Kasumi-1 (cell line): Measurements from ENCODE around the gene CFAP68.
"Not testable (repeated sequence)": the region's sequence is repeated elsewhere in the genome, so short reads cannot be mapped to it uniquely, and the experiment has no call there.

ENCODE experiments used
- DNase-seq, 2 experiments: peaks; one replicate each; lab custom pipeline; 2025; lab: John Stamatoyannopoulos, UW

The CFAP68 gene

DNA sequence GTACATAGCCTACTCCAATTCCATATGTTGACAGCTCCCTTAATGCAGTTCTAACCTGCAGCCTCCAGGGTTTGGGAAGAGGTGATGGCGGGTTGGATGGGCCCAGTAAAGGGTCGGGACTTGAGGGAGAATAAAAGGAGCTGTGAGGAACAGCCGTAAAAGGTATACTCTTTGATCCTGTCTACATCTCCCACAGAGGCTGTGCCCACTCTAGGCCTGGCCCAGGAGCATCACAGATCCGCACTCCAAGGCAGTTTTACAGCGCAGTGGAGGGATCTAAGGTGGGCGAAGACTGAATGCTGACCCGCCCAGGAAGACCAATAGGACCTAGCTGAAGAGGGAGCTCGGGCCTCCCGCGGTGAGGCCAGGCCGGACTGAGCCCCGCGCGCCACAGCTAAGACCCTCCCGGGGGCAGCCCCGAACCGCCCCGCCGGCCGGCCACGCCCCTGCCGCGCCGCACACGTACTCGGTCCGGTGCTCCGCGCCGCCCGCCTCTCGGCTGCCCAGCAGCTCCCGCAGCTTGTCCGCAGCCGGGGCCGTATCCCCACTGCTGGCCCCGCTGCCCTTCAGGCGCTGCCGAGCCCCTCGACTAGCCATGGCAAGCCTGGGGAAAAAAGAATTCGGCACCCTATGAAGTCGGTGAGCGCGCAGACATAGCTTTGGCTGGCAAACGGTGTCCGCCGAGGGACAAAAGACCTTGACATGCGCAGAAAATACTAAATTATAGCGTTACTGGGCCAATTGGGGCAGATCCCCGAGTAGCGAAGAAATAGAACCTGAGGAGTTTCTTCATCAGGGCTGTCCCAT lies 8.3 kb upstream of the CFAP68 start, which contains the start of gene ALG9:
ALG9 (minus strand) TSS at position 696 of the 807 bp plus-strand sequence; CDS start at position 597, 99 bp downstream.
- peak; percentile 69 to 81 for DNase-seq

DNA sequence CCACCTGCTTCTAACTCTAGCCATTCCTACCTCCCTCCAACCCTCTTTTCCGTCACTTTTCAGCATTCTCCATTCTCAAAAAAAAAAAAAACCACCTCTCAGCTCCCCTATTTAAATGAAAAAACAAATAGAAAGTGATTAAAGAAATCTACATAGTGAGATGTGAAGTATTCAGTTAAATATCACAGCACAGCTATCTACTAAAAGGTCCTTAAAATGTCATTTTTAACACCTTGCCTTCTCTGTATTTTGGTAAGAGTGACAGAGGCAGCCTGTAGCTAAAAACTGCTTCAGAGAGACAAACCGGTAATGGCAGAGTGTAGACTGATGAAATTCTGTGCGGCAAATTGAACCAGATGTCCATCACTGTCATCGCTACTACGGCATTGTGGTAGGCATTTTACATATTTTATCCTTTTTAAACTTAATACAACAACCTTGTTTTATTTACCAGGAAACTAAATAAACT lies 7.6 kb upstream of the CFAP68 start:
- no peak for DNase-seq

DNA sequence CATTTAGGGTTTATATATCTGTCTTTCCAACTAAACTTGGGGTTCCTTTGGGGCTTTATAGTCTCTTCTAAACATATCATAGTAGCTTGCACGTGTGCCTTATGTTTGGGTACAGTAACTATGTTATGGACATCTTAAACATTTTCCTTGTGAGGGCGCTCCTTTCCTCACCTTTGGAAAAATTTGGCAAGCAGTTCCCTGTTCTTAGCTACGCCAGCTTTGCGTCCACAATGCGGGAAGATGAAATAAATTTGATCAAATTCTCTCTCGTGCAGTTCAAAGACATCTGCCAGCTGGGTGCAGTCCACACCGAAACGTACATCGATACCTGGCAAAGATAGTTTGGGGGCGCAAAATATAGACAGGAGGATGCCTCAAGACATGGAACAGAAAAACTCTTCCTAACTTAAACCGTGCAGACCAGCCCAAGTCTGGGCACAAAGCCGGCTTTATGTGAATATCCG lies 924 bp upstream of the CFAP68 start:
- peak in 1 of 2 experiments; percentile 41 for DNase-seq

DNA sequence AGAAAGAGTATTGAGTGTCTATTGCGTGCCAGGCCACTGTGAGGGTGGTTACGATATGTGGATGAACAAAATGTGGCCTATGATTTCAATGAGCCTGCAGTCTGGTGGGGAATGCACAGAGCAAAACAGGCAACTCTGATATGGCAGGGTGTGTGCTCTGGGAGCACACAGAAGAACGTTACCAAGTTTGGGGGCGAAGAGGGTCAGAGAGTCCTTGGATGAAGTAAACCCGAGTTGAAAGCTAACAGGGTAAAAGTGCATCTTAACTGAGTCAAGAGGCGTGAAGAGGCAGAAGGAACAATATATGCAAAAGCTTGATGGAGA lies 258 bp downstream of the CFAP68 start:
- no peak for DNase-seq

DNA sequence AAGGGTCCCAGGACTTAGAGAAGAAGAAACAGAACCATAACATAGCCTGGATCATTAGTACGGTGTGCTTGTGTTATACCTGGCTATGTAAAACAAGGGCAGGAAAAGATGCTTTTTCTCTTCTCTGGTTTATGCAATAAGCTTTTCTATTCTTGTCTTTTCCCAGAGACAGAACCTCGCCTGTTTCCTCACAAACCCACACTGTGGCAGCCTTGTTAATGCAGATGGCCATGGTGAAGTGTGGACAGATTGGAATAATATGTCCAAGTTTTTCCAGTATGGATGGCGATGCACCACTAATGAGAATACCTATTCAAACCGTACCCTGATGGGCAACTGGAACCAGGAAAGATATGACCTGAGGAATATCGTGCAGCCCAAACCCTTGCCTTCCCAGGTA lies 2.9 kb downstream of the CFAP68 start:
- DNase-seq, result no peak

DNA sequence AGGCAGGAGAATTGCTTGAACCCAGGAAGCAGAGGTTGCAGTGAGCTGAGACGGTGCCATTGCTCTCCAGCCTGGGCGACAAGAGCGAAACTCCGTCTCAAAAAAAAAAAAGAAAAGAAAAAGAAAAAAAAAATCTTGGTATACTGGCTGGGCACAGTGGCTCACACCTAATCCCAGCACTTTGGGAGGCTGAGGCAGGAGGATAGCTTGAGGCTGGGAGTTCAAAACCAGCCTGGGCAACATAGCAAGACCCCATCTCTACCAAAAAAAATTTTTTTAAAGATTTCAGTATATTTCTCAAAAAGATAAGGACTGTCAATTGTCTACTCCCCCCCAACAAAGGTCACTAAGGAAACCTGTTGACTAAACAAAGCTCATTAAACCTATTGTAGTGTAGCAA lies 5.7 kb downstream of the CFAP68 start:
- DNase-seq, result not testable (repeated sequence)

DNA sequence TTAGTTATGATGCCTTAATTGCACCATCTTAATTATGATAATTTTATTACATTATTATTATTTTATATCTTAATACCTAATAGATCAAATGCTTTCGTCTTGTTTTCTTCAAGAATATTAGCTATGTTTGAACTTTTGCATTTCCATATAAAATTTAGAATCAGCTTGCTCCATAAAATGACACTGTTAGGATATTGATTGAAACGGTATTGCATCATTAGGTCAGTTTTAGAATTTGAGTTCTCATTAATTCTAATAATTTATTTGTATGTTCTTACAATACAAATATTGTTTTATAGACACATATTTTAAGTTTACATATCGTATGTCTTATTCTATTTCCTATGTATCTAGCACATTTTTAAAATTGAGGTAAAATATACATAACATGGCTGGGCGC lies 6.7 kb downstream of the CFAP68 start:
- no peak for DNase-seq

DNA sequence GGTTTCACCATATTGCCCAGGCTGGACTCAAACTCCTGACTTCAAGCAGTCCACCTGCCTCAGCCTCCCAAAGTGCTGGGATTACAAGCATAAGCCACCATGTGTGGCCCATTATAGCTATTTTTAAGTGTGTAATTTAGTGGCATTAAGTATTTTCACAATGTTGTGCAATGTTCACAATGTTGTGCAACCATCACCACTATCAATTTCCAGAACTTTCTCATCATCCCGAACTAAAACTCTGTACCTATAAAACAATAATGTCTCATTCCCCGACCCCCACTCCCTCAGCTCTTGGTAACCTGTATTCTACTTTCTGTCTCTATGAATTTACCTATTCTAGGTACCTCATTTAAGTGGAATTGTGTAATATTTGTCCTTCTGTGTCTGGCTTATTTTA lies 7.5 kb downstream of the CFAP68 start:
- no peak for DNase-seq

DNA sequence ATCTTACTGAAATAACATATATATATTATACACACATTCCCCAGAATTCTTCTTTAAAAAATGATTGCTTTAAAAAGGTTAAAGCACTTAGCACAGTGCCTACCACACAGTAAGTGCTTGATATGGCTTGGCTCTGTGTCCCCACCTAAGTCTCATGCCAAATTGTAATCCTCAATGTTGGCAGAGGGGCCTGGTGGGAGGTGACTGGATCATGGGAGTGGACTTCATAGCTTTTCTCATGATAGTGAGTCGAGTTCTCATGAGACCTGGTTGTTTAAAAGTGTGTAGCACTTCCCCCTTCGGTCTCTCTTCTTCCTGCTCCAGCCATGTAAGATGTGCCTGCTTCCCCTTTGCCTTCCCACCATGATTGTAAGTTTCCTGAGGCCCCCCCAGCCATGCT lies 26.1 kb downstream of the CFAP68 start:
- no peak for DNase-seq

DNA sequence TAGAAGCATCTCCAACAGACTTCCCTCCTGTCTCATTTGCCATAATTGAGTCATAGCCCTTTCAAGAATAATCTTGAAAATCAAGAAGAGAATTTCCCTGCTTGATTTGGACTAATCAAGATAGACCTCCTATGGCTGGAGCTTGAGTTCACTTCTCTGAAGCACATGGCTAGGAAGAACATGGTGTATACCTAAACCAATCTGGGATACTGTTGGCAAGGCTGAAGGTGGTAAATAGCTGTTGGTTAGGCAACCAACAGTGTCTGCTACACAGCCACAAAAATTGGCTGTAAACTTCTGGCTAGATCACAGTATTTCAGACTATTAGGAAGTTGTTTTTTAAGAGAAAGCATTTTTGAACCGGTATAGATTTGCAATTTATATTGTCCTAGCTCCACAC lies 27.3 kb downstream of the CFAP68 start:
- no peak for DNase-seq

DNA sequence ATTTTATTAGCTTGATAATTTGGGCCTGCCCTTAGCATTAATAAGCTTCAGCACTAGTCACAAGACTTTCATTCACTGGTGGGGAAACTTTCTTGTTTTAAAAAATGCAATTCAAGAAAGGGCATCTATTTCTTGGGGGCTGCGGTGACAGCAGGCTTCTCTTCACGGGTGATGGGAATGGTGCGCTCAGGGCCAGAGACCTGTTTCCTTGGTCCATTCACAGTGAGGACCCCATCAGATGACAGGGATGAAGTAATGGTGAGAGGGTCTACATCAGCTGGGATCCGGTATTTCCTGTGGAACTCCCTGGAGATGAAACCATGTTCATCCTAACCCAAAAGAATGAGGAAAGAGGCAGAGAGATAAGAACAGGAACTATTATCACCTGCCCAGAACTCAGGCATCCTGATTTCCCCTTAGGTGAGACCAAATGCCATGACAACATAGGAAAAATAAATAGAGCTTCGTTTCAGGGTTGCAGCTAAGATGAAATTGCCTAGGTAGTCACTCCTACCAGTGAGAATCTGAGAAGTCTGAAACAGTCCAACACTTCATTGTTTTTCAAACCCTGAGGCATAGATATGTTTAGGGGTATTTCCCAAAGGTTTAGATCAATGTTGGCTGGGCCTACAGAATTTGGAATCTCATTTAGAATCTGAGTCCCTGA lies 29.4 kb downstream of the CFAP68 start:
- no peak for DNase-seq

DNA sequence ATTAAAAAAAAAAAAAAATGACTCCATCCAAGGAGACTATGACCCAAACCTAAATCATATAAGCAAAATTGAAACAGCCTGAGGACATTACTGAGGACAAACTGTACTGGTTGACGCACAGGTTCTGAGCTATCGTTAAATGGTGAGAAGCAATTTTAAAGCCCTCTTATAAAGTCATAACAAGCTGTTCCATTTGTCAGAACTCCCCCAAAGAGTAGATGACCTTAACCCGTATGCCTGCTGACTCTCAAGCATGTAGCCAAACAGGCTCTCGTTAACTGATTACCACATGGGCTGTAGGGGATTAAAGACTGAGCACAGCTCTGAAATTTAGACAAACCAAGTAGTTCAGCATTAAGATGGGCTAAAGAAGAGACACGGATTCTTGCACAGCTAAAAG lies 30.0 kb downstream of the CFAP68 start:
- DNase-seq, result no peak

DNA sequence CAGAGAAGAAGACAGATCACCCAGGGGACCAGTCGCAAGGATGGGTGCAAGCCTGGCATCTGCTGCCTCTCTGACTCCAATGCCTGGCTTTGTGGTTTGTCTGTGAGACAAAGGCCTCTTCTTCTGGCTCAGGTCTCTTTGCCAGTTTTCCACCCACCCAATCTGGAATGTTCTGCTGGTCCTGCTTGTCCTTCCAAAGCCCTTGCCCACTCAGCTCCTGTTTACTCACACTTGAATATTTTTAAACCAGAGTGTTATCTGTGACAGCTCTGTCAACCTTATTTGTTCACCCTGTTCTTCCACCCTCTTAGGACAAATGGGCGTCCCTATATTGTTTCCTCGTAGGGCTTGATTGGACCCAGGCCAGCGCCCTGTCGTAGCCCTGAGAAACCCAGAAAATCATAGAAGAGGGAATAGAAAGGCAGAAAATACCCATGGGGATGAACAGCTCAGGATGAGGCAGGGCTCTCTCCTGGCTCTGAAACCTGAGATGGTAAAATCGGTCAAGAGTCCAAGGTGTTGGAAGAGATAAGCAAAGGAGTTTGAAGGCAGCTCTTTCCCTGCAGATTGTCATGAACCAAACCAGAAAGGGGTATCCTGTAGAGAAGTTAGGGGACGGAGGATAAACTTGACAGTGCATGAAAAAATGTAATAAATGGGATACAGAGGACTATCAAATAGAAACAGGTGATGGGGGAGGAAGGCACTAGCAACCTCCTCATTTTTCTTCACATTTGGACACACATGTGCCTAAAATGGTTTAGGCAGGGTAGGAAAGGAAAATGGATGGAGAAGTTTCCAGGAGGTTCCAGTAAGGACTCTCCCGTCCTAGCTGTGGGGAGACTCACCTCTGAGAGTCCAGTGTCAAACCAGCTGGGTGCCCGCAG lies 31.6 kb downstream of the CFAP68 start:
- no peak for DNase-seq

DNA sequence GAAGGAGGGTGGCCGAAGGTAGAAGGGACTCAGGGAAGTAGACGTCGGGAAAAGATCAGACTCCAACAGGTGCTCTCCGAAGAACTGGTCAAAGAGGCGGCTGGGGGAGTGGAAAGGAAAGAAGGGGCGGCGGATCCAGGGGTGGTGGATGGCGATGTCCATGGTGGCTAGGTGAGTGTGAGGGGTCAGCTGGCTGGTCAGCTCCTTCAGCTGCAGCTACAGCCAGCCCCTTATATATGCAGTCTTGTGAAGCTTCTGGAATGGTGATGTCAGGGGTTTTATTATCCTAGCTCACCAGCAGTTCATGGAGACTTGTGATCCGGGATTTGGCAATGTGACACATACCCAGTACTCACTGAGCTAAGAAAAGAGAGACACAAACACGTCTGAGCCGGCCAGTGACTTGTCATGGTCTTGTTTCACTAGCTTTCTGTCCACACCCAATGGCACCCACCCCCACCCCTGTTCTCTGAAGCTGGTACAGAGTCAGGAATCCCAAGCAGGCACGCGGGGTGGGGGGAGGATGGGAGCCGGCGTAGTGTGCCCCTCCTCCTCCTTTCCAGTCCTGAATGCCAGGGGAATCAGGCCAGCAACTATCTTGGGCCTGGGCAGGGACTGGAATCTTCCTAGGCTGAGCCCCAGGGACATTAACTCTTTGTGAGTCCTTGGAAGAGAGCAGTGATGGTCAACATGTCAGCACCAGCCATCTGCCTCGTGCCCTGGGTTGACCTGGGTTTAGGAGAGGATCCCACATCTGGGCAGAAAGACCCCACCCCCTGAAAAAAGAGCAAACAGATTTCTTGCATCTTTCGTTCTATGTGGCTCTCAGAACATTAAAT lies 32.4 kb downstream of the CFAP68 start, which contains the start of gene CRYAB:
CRYAB (minus strand) TSS at position 208 of the 839 bp plus-strand sequence; CDS start at position 162, 46 bp downstream.
- no peak for DNase-seq

DNA sequence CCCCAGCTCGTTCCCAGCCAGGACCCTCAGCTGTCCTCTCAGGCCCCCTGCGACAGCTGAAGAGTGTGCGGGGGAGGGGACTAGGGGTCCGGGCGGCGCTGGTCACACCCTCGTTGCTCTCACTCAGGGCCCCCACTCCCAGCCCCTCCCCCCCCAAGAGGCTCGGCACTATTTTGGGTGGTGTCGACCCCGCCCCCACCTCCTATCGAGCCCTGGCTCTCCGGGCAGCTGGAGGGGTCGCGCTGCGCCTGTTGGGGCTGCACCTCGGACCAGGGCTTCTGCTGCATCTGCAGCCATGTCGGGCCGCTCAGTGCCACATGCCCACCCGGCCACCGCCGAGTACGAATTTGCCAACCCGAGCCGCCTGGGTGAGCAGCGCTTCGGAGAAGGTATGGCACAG lies 33.2 kb downstream of the CFAP68 start, which contains the start of gene HSPB2:
HSPB2 (plus strand) TSS at position 200 of the 400 bp plus-strand sequence; CDS start at position 296, 96 bp downstream.
- no peak for DNase-seq

DNA sequence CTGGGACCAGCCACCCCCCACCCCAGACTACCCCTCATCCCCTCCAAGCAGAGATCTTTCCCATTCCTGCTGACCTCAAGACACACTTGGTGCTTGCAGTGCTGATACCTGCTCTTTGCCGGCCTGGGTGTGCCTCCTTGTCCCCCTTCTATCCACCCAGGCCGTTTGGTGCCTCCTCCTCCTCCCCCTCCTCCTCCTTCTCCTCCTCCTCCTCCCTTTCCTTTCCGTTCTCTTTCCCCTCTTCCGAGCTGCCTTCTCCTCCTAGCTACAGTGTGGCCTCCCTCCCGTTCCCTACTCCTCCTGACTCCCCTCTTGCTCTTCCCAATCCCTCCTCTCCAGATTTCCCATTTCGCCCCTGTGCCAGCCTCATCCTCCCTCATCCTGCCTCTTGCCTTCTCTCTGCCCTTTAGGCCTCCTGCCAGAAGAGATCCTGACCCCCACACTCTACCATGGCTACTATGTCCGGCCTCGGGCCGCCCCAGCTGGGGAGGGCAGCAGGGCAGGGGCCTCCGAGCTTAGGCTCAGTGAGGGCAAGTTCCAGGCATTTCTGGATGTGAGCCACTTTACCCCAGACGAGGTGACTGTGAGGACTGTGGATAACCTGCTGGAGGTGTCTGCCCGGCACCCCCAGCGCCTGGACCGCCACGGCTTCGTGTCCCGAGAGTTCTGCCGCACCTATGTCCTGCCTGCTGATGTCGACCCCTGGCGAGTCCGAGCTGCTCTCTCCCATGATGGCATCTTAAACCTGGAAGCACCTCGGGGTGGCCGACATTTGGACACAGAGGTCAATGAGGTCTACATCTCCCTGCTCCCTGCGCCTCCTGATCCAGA lies 33.9 kb downstream of the CFAP68 start:
- DNase-seq, result no peak

DNA sequence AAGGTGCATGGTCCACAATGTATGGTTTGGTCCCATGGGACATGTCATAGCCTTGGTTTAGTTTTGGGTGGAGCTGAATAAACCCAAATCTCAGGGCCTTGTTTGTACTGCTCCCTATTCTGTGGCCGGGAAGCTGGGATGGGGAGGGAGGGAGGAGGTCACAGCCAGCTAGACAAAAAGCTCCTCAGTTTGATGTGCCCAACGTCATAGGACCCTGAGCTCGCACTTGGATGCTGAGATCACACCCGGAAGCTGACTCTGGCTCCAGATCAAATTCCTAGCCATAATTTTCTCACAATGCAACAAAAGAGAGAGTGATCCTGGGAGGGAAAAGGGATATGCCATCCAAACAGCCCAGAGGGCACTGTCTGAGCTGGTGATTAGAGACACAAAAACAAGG lies 34.7 kb downstream of the CFAP68 start:
- no peak for DNase-seq

DNA sequence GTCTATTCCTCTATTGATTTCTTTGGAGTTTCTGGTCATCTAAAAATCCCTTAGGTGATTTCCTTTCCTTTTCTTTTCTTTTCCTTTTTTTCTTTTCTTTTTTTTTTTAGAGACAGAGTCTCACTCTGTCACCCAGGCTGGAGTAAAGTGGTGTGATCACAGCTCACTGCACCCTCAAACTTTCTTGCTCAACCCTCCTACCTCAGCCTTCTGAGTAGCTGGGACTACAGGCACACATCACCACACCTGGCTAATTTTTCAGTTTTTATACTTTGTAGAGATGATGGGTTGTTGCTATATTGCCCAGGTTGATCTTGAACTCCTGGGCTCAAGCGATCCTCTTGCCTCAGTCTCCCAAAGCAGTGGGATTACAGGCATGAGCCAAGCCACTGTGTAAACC lies 37.4 kb downstream of the CFAP68 start:
- DNase-seq, result no peak

DNA sequence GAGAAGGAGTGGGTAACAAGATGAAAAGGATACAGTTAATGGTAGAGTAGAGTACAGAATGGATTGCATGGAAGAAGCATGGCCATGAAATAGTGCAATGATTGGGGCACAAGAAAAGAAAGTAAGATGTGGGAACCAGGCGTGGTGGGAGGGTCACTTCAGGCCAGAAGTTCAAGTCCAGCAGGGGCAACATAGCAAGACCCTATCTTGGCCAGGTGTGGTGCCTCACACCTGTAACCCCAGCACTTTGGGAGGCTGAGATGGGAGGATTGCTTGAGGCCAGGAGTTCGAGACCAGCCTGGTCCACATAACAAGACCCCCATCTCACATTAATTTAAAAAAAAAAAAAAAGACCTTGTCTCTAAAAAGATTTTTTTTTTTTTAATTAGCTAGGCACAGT lies 38.0 kb downstream of the CFAP68 start:
- DNase-seq, result no peak

DNA sequence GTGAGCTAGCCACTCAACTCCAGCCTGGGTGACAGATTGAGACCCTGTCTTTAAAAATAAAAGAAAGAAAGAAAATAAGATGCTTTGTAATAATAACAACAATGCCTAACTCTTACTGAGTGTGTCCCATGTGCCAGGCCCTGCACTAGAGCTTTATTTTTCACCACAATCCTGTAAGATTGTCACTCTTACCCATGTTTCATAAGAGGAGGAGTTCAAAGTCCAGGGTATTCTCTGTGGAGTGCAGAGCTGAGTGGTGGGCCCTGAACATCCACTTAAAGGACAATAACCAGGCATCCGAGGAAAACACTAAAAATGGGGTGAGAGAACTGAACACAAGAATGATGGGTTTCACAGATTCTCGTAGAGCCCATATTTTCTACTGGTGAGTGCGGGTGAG lies 38.4 kb downstream of the CFAP68 start:
- DNase-seq, result no peak
